SK-N-SH treated with all-trans-retinoic acid at 6 μM for 48 hours (cell line): ENCODE results near the gene TCF7.

Source experiments
- ATAC-seq: fragments of 200-7000 bp; cut with Tn5 transposase; 3 replicates; pipeline ENCODE4 v1.9.1; 2020; ENCODE audit warnings: mild to moderate bottlenecking, moderate library complexity
- ARNTL ChIP-seq: fragments of 450-650 bp; formaldehyde crosslinking; IDR thresholded peaks from 2 replicates; pipeline ENCODE4 v1.5.0; 2020; ENCODE audit warnings: low read depth, mild to moderate bottlenecking, moderate library complexity, borderline replicate concordance
- BACH2 ChIP-seq: fragments of 250-450 bp; sonication (Bioruptor Pico); IDR thresholded peaks from 2 replicates; pipeline ENCODE4 v1.9.0; 2021; ENCODE audit warnings: mild to moderate bottlenecking, borderline replicate concordance
- CREB5 ChIP-seq: fragments of 250-450 bp; sonication (Bioruptor Pico); IDR thresholded peaks from 2 replicates; pipeline ENCODE4 v1.5.1; 2020; ENCODE audit warnings: low read depth, mild to moderate bottlenecking, moderate library complexity
- CSDC2 ChIP-seq: fragments of 250-450 bp; sonication (Bioruptor Pico); IDR thresholded peaks from 2 replicates; pipeline ENCODE4 v1.5.0; 2020; ENCODE audit warnings: mild to moderate bottlenecking, moderate library complexity
- CSRNP3 ChIP-seq: fragments of 250-450 bp; sonication (Bioruptor Pico); IDR thresholded peaks from 2 replicates; pipeline ENCODE4 v1.5.1; 2021; ENCODE audit warnings: mild to moderate bottlenecking, moderate library complexity
- ESRRG ChIP-seq: fragments of 250-450 bp; sonication (Bioruptor Pico); IDR thresholded peaks from 2 replicates; pipeline ENCODE4 v1.6.1; 2021; ENCODE audit warnings: mild to moderate bottlenecking
- GLIS3 ChIP-seq: fragments of 250-450 bp; sonication (Bioruptor Pico); IDR thresholded peaks from 2 replicates; pipeline ENCODE4 v1.5.0; 2020; ENCODE audit warnings: mild to moderate bottlenecking, moderate library complexity
- ISL1 ChIP-seq: fragments of 250-450 bp; sonication (Bioruptor Pico); IDR thresholded peaks from 2 replicates; pipeline ENCODE4 v2.1.2; 2022; ENCODE audit warnings: mild to moderate bottlenecking, moderate library complexity
- OSR1 ChIP-seq: fragments of 250-450 bp; sonication (Bioruptor Pico); IDR thresholded peaks from 2 replicates; pipeline ENCODE4 v1.8.0; 2022; ENCODE audit warnings: moderate library complexity, mild to moderate bottlenecking, inconsistent platforms
- PATZ1 ChIP-seq: fragments of 250-450 bp; sonication (Bioruptor Pico); IDR thresholded peaks from 2 replicates; pipeline ENCODE4 v1.8.0; 2020; ENCODE audit warnings: mild to moderate bottlenecking, moderate library complexity, borderline replicate concordance
- POU6F1 ChIP-seq: fragments of 250-450 bp; sonication (Bioruptor Pico); IDR thresholded peaks from 2 replicates; pipeline ENCODE4 v1.8.0; 2021; ENCODE audit warnings: low read depth, mild to moderate bottlenecking, moderate library complexity, borderline replicate concordance
- PPARA ChIP-seq: fragments of 250-450 bp; sonication (Bioruptor Pico); IDR thresholded peaks from 2 replicates; pipeline ENCODE4 v1.5.0; 2020; ENCODE audit warnings: mild to moderate bottlenecking, borderline replicate concordance
- RARB ChIP-seq: fragments of 250-450 bp; sonication (Bioruptor Pico); IDR thresholded peaks from 2 replicates; pipeline ENCODE4 v1.8.0; 2021; ENCODE audit warnings: mild to moderate bottlenecking, moderate library complexity
- SNAI2 ChIP-seq: fragments of 250-450 bp; sonication (Bioruptor Pico); IDR thresholded peaks from 2 replicates; pipeline ENCODE4 v1.5.0; 2020; ENCODE audit warnings: mild to moderate bottlenecking, moderate library complexity
- TCF4 ChIP-seq: fragments of 250-450 bp; sonication (Bioruptor Pico); IDR thresholded peaks from 2 replicates; pipeline ENCODE4 v1.8.0; 2021; ENCODE audit warnings: mild to moderate bottlenecking, moderate library complexity, borderline replicate concordance
- TOX ChIP-seq: fragments of 250-450 bp; sonication (Bioruptor Pico); IDR thresholded peaks from 2 replicates; pipeline ENCODE4 v1.8.0; 2021; ENCODE audit warnings: mild to moderate bottlenecking, moderate library complexity, borderline replicate concordance
- TSHZ2 ChIP-seq: fragments of 250-450 bp; sonication (Bioruptor Pico); IDR thresholded peaks from 2 replicates; pipeline ENCODE4 v1.5.0; 2020; ENCODE audit warnings: mild to moderate bottlenecking, moderate library complexity
- ZFP3 ChIP-seq: fragments of 250-450 bp; sonication (Bioruptor Pico); IDR thresholded peaks from 2 replicates; pipeline ENCODE4 v1.5.0; 2020; ENCODE audit warnings: mild to moderate bottlenecking, moderate library complexity
- ZNF565 ChIP-seq: fragments of 450-650 bp; formaldehyde crosslinking; conservative IDR thresholded peaks from 2 replicates; pipeline ENCODE4 v1.5.0; 2020; ENCODE audit warnings: low read depth, mild to moderate bottlenecking, moderate library complexity
- ZNF70 ChIP-seq: fragments of 450-650 bp; formaldehyde crosslinking; IDR thresholded peaks from 2 replicates; pipeline ENCODE4 v1.5.0; 2020; ENCODE audit warnings: mild to moderate bottlenecking, moderate library complexity
- ZNF8 ChIP-seq: fragments of 450-650 bp; formaldehyde crosslinking; IDR thresholded peaks from 2 replicates; pipeline ENCODE4 v1.5.0; 2020; ENCODE audit warnings: mild to moderate bottlenecking, moderate library complexity

Gene TCF7

GRCh38 chr5:134162592-134162991 is 48.1 kb downstream of the TCF7 start:
- TF ChIP-seq CSRNP3 (CRISPR knock-in tag) (no peak), CREB5 (no peak), ESRRG (CRISPR knock-in tag) (no peak), ZFP3 (CRISPR knock-in tag) (no peak), SNAI2 (CRISPR knock-in tag) (no peak), TOX (no peak), PATZ1 (no peak), RARB (CRISPR knock-in tag) (no peak), ZNF565 (no peak), ZNF8 (CRISPR knock-in tag) (no peak), POU6F1 (CRISPR knock-in tag) (no peak), BACH2 (CRISPR knock-in tag) (no peak), ISL1 (CRISPR knock-in tag) (no peak), TSHZ2 (CRISPR knock-in tag) (no peak), PPARA (CRISPR knock-in tag) (no peak)

GRCh38 chr5:134171972-134172371 is 57.5 kb downstream of the TCF7 start:
- no peak for TF ChIP-seq ZNF8 (CRISPR knock-in tag)
- TF ChIP-seq PPARA (CRISPR knock-in tag): no peak
- TF ChIP-seq ZNF70 (CRISPR knock-in tag): no peak
- TF ChIP-seq CREB5: no peak
- TF ChIP-seq GLIS3 (CRISPR knock-in tag): no peak

More at GRCh38 chr5:134162592-134162991, 48.1 kb downstream of the TCF7 start:
- ATAC-seq: no peak

GRCh38 chr5:134174841-134175839 is 60.7 kb downstream of the TCF7 start:
- peak; percentile 57 for ATAC-seq
- no peak for TF ChIP-seq ISL1 (CRISPR knock-in tag)
- TF ChIP-seq CREB5: no peak
- no peak for TF ChIP-seq BACH2 (CRISPR knock-in tag)
- TF ChIP-seq GLIS3 (CRISPR knock-in tag): no peak
- TF ChIP-seq ZFP3 (CRISPR knock-in tag): no peak
- TF ChIP-seq PPARA (CRISPR knock-in tag): no peak
- no peak for TF ChIP-seq ZNF70 (CRISPR knock-in tag)
- TF ChIP-seq OSR1 (CRISPR knock-in tag): no peak
- TF ChIP-seq TCF4 (CRISPR knock-in tag): no peak
- TF ChIP-seq CSDC2 (CRISPR knock-in tag): no peak
- TF ChIP-seq SNAI2 (CRISPR knock-in tag): no peak
- no peak for TF ChIP-seq ZNF565
- no peak for TF ChIP-seq ARNTL (CRISPR knock-in tag)
- no peak for TF ChIP-seq RARB (CRISPR knock-in tag)
- TF ChIP-seq ZNF8 (CRISPR knock-in tag): no peak

More at GRCh38 chr5:134171972-134172371, 57.5 kb downstream of the TCF7 start:
- no peak for ATAC-seq
